ENCODE measurements around the gene FOXK1.

FOXK1 gene

DNA sequence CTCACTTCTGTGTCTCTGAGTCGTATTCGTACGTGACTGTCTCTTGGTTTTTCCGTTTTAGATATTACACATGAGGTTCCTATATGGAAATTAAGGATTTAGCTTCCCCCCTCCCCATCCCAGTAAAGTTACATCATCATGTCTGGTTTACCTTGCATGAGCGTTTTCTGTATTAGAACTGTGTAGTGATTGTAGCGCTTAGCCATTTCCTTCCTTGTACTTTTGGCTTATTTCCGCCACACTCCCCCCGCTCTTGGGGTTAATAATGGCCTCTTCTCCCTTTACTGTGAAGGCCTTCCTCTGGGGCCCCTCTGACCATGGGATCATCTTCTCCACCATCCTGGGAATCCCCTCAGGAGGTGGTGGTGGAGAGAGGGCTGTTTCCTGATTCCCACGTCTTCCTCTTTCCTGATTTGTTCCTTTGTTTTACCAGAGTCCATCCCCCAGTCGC, 66.2 kb downstream of the FOXK1 start (continued):
- TF ChIP-seq, protein P1, sequence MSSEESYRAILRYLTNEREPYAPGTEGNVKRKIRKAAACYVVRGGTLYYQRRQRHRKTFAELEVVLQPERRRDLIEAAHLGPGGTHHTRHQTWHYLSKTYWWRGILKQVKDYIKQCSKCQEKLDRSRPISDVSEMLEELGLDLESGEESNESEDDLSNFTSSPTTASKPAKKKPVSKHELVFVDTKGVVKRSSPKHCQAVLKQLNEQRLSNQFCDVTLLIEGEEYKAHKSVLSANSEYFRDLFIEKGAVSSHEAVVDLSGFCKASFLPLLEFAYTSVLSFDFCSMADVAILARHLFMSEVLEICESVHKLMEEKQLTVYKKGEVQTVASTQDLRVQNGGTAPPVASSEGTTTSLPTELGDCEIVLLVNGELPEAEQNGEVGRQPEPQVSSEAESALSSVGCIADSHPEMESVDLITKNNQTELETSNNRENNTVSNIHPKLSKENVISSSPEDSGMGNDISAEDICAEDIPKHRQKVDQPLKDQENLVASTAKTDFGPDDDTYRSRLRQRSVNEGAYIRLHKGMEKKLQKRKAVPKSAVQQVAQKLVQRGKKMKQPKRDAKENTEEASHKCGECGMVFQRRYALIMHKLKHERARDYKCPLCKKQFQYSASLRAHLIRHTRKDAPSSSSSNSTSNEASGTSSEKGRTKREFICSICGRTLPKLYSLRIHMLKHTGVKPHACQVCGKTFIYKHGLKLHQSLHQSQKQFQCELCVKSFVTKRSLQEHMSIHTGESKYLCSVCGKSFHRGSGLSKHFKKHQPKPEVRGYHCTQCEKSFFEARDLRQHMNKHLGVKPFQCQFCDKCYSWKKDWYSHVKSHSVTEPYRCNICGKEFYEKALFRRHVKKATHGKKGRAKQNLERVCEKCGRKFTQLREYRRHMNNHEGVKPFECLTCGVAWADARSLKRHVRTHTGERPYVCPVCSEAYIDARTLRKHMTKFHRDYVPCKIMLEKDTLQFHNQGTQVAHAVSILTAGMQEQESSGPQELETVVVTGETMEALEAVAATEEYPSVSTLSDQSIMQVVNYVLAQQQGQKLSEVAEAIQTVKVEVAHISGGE (tag by site-specific recombination; conservative IDR thresholded peaks at IDR 0.05; ENCODE audit: low read depth): no peak
- TF ChIP-seq, protein P2, sequence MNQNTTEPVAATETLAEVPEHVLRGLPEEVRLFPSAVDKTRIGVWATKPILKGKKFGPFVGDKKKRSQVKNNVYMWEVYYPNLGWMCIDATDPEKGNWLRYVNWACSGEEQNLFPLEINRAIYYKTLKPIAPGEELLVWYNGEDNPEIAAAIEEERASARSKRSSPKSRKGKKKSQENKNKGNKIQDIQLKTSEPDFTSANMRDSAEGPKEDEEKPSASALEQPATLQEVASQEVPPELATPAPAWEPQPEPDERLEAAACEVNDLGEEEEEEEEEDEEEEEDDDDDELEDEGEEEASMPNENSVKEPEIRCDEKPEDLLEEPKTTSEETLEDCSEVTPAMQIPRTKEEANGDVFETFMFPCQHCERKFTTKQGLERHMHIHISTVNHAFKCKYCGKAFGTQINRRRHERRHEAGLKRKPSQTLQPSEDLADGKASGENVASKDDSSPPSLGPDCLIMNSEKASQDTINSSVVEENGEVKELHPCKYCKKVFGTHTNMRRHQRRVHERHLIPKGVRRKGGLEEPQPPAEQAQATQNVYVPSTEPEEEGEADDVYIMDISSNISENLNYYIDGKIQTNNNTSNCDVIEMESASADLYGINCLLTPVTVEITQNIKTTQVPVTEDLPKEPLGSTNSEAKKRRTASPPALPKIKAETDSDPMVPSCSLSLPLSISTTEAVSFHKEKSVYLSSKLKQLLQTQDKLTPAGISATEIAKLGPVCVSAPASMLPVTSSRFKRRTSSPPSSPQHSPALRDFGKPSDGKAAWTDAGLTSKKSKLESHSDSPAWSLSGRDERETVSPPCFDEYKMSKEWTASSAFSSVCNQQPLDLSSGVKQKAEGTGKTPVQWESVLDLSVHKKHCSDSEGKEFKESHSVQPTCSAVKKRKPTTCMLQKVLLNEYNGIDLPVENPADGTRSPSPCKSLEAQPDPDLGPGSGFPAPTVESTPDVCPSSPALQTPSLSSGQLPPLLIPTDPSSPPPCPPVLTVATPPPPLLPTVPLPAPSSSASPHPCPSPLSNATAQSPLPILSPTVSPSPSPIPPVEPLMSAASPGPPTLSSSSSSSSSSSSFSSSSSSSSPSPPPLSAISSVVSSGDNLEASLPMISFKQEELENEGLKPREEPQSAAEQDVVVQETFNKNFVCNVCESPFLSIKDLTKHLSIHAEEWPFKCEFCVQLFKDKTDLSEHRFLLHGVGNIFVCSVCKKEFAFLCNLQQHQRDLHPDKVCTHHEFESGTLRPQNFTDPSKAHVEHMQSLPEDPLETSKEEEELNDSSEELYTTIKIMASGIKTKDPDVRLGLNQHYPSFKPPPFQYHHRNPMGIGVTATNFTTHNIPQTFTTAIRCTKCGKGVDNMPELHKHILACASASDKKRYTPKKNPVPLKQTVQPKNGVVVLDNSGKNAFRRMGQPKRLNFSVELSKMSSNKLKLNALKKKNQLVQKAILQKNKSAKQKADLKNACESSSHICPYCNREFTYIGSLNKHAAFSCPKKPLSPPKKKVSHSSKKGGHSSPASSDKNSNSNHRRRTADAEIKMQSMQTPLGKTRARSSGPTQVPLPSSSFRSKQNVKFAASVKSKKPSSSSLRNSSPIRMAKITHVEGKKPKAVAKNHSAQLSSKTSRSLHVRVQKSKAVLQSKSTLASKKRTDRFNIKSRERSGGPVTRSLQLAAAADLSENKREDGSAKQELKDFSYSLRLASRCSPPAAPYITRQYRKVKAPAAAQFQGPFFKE (tag by site-specific recombination; IDR thresholded peaks at IDR 0.05; ENCODE audit: borderline replicate concordance): no peak
- TF ChIP-seq, protein P3, sequence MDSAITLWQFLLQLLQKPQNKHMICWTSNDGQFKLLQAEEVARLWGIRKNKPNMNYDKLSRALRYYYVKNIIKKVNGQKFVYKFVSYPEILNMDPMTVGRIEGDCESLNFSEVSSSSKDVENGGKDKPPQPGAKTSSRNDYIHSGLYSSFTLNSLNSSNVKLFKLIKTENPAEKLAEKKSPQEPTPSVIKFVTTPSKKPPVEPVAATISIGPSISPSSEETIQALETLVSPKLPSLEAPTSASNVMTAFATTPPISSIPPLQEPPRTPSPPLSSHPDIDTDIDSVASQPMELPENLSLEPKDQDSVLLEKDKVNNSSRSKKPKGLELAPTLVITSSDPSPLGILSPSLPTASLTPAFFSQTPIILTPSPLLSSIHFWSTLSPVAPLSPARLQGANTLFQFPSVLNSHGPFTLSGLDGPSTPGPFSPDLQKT (IDR thresholded peaks at IDR 0.05; ENCODE audit: borderline replicate concordance, low read depth, low read length): no peak

DNA sequence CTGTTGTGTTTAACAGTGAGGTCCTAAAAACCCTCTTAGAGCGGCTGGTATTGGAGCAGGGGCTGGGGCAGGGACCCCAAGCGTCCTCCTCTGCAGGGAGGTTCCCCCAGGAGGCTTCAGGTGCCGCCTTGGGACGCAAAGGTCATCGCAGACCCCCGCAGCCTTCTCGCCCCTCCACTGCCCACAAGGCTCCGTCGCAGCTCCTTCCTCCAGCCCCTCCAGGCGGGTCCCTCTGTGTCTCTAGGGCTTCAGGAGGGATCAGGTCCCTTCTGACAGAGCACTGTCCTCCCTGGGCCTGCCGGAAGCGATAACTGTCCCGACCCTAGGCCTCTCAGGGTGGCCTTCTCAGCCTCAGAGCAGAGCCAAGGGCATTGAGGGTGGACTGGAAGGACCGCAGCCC, 67.3 kb downstream of the FOXK1 start:
- Histone ChIP-seq H3K4me1 (ENCODE audit: control insufficient read depth, insufficient read depth, low read length) (peaks cover 9% of the 10 kb centered on the region), H3K4me3 (ENCODE audit: low read depth, low read length) (no peak overlapping the region), H3K9me3 (ENCODE audit: control insufficient read depth, insufficient read depth, low read depth, low read length) (no peaks in the 10 kb centered on the region), H3K27ac (ENCODE audit: extremely low read depth, low read depth, low read length) (no peak overlapping the region), H3K36me3 (ENCODE audit: control insufficient read depth in 2 of 2, insufficient read depth in 1 of 2, low read length in 2 of 2) (peaks cover 9 to 28% of the 10 kb centered on the region in 2 experiments; a peak in 2 of 3 replicates)
- ChIA-PET CTCF (interaction anchor here (1.0 kb wide), 1 partner anchor 89 kb away, joined by 4 read pairs; no protein-coding TSS in a partner anchor), POLR2A (no interaction called here)
- TF ChIP-seq ZNF114 (tag by site-specific recombination; IDR thresholded peaks at IDR 0.05): no peak
- TF ChIP-seq, protein P4, sequence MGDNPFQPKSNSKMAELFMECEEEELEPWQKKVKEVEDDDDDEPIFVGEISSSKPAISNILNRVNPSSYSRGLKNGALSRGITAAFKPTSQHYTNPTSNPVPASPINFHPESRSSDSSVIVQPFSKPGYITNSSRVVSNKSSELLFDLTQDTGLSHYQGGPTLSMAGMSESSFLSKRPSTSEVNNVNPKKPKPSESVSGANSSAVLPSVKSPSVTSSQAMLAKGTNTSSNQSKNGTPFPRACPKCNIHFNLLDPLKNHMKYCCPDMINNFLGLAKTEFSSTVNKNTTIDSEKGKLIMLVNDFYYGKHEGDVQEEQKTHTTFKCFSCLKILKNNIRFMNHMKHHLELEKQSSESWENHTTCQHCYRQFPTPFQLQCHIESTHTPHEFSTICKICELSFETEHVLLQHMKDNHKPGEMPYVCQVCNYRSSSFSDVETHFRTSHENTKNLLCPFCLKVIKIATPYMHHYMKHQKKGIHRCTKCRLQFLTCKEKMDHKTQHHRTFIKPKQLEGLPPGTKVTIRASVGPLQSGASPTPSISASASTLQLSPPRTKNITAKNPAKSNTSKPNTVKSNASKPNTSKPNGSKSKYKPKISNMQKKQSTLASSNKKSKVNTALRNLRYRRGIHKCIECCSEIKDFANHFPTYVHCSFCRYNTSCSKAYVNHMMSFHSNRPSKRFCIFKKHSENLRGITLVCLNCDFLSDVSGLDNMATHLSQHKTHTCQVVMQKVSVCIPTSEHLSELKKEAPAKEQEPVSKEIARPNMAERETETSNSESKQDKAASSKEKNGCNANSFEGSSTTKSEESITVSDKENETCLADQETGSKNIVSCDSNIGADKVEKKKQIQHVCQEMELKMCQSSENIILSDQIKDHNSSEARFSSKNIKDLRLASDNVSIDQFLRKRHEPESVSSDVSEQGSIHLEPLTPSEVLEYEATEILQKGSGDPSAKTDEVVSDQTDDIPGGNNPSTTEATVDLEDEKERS (tag by site-specific recombination; IDR thresholded peaks at IDR 0.05): no peak
- TF ChIP-seq, protein P5, sequence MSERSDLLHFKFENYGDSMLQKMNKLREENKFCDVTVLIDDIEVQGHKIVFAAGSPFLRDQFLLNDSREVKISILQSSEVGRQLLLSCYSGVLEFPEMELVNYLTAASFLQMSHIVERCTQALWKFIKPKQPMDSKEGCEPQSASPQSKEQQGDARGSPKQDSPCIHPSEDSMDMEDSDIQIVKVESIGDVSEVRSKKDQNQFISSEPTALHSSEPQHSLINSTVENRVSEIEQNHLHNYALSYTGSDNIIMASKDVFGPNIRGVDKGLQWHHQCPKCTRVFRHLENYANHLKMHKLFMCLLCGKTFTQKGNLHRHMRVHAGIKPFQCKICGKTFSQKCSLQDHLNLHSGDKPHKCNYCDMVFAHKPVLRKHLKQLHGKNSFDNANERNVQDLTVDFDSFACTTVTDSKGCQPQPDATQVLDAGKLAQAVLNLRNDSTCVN (tag by site-specific recombination; optimal IDR thresholded peaks at IDR 0.05): no peak
- no peak for TF ChIP-seq ZNF423 (tag by site-specific recombination; IDR thresholded peaks at IDR 0.05)
- no peak for TF ChIP-seq ZNF184 (tag by site-specific recombination; IDR thresholded peaks at IDR 0.05)
- no peak for TF ChIP-seq ZNF501 (tag by site-specific recombination; IDR thresholded peaks at IDR 0.05)
- TF ChIP-seq ZBTB21 (tag by site-specific recombination; IDR thresholded peaks at IDR 0.05): no peak
- no peak for TF ChIP-seq ZNF621 (tag by site-specific recombination; IDR thresholded peaks at IDR 0.05)
